Gastrocnemius medialis (tissue), 4 donors: ENCODE results near the gene BBS2. TPM values are rescaled to one million over a fixed set of nuclear protein-coding genes. Genes with fewer than 3 reads are reported as not detected.

Experiments used
- ATAC-seq, 2 donors: fragments of 150-250 bp; one replicate each; pipeline ENCODE4 v1.9.1; 2016
- DNase-seq, 2 donors: peaks; one replicate each; pipeline ENCODE4 v3.0.0-alpha.2; 2019
- H3K27ac ChIP-seq, 4 donors: fragments of 200-600 bp; sonication (generic); 1 replicate in 1 of 4; 2 replicates in 3 of 4; pipeline ENCODE4 v1.5.1; 2016 to 2018; ENCODE audit warnings: mild to moderate bottlenecking in 2 of 4, moderate library complexity in 1 of 4
- H3K27me3 ChIP-seq, 3 donors: fragments of 200-600 bp; sonication (generic) in 2 of 3; 1 replicate in 1 of 3; 2 replicates in 2 of 3; pipeline versions ENCODE4 v1.5.1 to v1.6.0; 2016 to 2019; ENCODE audit warnings: mild to moderate bottlenecking in 1 of 3, moderate library complexity in 1 of 3
- H3K36me3 ChIP-seq, 2 donors: fragments of 200-600 bp; sonication (generic) in 1 of 2; one replicate each; pipeline ENCODE4 v1.5.1; 2017 to 2018
- H3K4me1 ChIP-seq, 2 donors: fragments of 200-600 bp; sonication (generic) in 1 of 2; one replicate each; pipeline ENCODE4 v1.5.1; 2016 to 2017; ENCODE audit warnings: mild to moderate bottlenecking in 2 of 2
- H3K4me3 ChIP-seq, 4 donors: fragments of 200-600 bp; sonication (generic) in 3 of 4; 1 replicate in 1 of 4; 2 replicates in 3 of 4; pipeline ENCODE4 v1.5.1; 2016 to 2019; ENCODE audit warnings: mild to moderate bottlenecking in 2 of 4
- H3K9me3 ChIP-seq, 3 donors: fragments of 200-600 bp; sonication (generic) in 2 of 3; 1 replicate in 1 of 3; 2 replicates in 2 of 3; pipeline ENCODE4 v1.5.1; 2016 to 2019
- POLR2A ChIP-seq, 2 donors: fragments of 450-650 bp; IDR thresholded peaks; one replicate each; pipeline ENCODE4 v1.6.1; 2017; ENCODE audit warnings: antibody characterized with exemption in 2 of 2, mild to moderate bottlenecking in 2 of 2, moderate library complexity in 2 of 2
- in situ Hi-C, 4 donors: fragments of 200-750 bp; cut with MboI; loops; one replicate each; pipeline versions ENCODE4 v1.15.0 to v1.8.0; 2017; ENCODE audit warnings: low sequenced_read_pairs in 4 of 4
- intact Hi-C: fragments of 100-400 bp; cut with DNase I; formaldehyde crosslinking; loops from one replicate; pipeline ENCODE4 v1.15.1; 2023; ENCODE audit warnings: low total_unique reads
- total RNA-seq, 4 donors: library from RNA; depleted of rRNA; stranded (reverse); fragments of >200 nt; gene quantifications; one replicate each; pipeline versions ENCODE4 v1.1.0 to v1.2.3, GENCODE V29; 2016
- TF ChIP-seq, protein P1 (sequence below), 5 experiments: fragments of 450-650 bp in 3 of 5; fragments of 200-600 bp in 2 of 5; sonication (generic) in 2 of 5; IDR thresholded peaks in 4 of 5; conservative IDR thresholded peaks in 1 of 5; 1 replicate in 4 of 5; 2 replicates in 1 of 5; pipeline ENCODE4 v1.5.1; 2016 to 2019; ENCODE audit warnings: antibody characterized with exemption in 5 of 5, mild to moderate bottlenecking in 3 of 5, moderate library complexity in 3 of 5

The BBS2 gene
- total RNA-seq, 4 donors from 2014 or later = 25.2 to 52.0 (median 28.6) TPM

DNA sequence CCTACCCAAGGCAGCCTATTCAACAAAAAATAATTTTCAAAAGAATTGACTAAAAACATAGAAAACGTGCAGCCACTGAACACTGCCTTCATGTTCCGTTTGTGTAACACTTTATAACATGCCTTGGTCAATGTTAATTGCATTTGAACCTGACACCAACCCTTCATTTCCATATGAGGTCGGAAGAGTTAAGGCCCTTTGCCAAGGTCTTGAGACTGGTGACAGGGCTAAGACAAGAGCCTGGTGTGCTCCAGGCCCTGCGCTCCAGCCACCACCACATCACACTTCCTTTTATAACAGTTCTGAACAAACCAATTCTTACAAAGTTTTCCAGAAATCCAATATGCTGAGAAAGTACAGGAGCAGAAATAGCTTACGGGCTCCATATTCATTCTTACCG lies 4.2 kb downstream of the BBS2 start:
- H3K27ac ChIP-seq = peak overlapping the region in 2 of 4 donors; percentile 35 to 54
- intact Hi-C loops = loop anchor here (10.0 kb wide), 1 partner anchor 419 kb away; the partner anchor contains the start of gene HERPUD1

GRCh38 chr16:56514845-56515244 lies 5.0 kb downstream of the BBS2 start:
- Histone ChIP-seq H3K36me3 (peaks cover 0 to 6% of the 10 kb centered on the region in 2 donors), H3K27me3 (no peaks in the 10 kb centered on the region), H3K27ac (peak overlapping the region in 1 of 4 donors; percentile 14), H3K4me1 (peaks cover 49 to 61% of the 10 kb centered on the region in 2 donors), H3K4me3 (no peak overlapping the region), H3K9me3 (no peaks in the 10 kb centered on the region)
- ATAC-seq = no peak
- TF ChIP-seq POLR2A (IDR thresholded peaks at IDR 0.05) = no peak
- TF ChIP-seq, protein P1, sequence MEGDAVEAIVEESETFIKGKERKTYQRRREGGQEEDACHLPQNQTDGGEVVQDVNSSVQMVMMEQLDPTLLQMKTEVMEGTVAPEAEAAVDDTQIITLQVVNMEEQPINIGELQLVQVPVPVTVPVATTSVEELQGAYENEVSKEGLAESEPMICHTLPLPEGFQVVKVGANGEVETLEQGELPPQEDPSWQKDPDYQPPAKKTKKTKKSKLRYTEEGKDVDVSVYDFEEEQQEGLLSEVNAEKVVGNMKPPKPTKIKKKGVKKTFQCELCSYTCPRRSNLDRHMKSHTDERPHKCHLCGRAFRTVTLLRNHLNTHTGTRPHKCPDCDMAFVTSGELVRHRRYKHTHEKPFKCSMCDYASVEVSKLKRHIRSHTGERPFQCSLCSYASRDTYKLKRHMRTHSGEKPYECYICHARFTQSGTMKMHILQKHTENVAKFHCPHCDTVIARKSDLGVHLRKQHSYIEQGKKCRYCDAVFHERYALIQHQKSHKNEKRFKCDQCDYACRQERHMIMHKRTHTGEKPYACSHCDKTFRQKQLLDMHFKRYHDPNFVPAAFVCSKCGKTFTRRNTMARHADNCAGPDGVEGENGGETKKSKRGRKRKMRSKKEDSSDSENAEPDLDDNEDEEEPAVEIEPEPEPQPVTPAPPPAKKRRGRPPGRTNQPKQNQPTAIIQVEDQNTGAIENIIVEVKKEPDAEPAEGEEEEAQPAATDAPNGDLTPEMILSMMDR (IDR thresholded peaks at IDR 0.05 in 4 of 5, conservative IDR thresholded peaks at IDR 0.05 in 1 of 5) = no peak
- intact Hi-C loops (loop anchor here (1.0 to 10.0 kb wide), 3 partner anchors 87 to 420 kb away; partner anchors contain the start of gene HERPUD1), in situ Hi-C loops (loop anchor here in 2 of 4 donors (5.0 to 10.0 kb wide), 3 partner anchors 90 to 190 kb away; partner anchors contain the start of gene MT2A (in 1 of the 2))
- DNase-seq = no peak

More for the DNA sequence above, 4.2 kb downstream of the BBS2 start:
- Histone ChIP-seq H3K4me3 (no peak overlapping the region), H3K36me3 (no peaks in the 10 kb centered on the region), H3K27me3 (no peaks in the 10 kb centered on the region), H3K9me3 (no peaks in the 10 kb centered on the region), H3K4me1 (peaks cover 49 to 54% of the 10 kb centered on the region in 2 donors)
- in situ Hi-C loops = loop anchor here in 2 of 4 donors (5.0 to 10.0 kb wide), 3 partner anchors 89 to 189 kb away; partner anchors contain the start of gene MT2A (in 1 of the 2)
- ATAC-seq (no peak), DNase-seq (no peak)
- no peak for TF ChIP-seq POLR2A (IDR thresholded peaks at IDR 0.05)
- TF ChIP-seq, protein P1 (IDR thresholded peaks at IDR 0.05 in 4 of 5, conservative IDR thresholded peaks at IDR 0.05 in 1 of 5) = no peak

GRCh38 chr16:56513972-56514371 lies 5.9 kb downstream of the BBS2 start:
- Histone ChIP-seq H3K27ac (peak overlapping the region in 2 of 4 donors; percentile 14 to 16), H3K36me3 (peaks cover 0 to 15% of the 10 kb centered on the region in 2 donors), H3K9me3 (no peaks in the 10 kb centered on the region), H3K4me1 (peaks cover 44 to 63% of the 10 kb centered on the region in 2 donors), H3K4me3 (no peak overlapping the region), H3K27me3 (no peaks in the 10 kb centered on the region)
- TF ChIP-seq, protein P1 (IDR thresholded peaks at IDR 0.05 in 4 of 5, conservative IDR thresholded peaks at IDR 0.05 in 1 of 5) = peak; percentile 37 to 69 (median 51)
- TF ChIP-seq POLR2A (IDR thresholded peaks at IDR 0.05) = no peak
- intact Hi-C loops = loop anchor here (1.0 to 10.0 kb wide), 3 partner anchors 88 to 421 kb away; partner anchors contain the start of gene HERPUD1
- peak in 1 of 2 donors; percentile 41 for DNase-seq
- in situ Hi-C loops = loop anchor here in 1 of 4 donors (10.0 kb wide), 2 partner anchors 91 to 191 kb away; partner anchors contain the start of gene MT2A
- ATAC-seq = peak; percentile 74 to 75

DNA sequence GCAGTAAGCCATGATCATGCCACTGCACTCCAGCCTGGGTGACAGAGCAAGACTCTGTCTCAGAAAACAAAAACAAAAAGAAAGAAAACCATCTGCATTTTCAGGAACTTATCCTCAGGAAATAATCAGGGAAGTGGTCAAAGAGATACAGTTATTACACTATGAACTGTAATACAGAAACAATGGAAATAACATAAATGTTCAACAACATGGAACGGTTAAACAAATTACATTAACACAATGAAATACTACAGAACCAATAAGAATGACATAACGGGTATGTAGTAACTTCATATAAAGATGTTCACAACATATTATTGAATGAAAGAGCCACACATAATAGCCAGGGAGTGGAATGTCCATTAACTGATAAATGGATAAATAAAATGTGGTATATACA lies 6.7 kb downstream of the BBS2 start:
- Histone ChIP-seq H3K4me3 (no peak overlapping the region), H3K4me1 (peaks cover 36 to 54% of the 10 kb centered on the region in 2 donors), H3K9me3 (no peaks in the 10 kb centered on the region), H3K36me3 (peaks cover 0 to 23% of the 10 kb centered on the region in 2 donors), H3K27ac (no peak overlapping the region), H3K27me3 (no peaks in the 10 kb centered on the region)
- ATAC-seq (no peak), DNase-seq (no peak)
- intact Hi-C loops (loop anchor here (5.0 to 10.0 kb wide), 2 partner anchors 89 to 422 kb away; partner anchors contain the start of gene HERPUD1), in situ Hi-C loops (loop anchor here in 1 of 4 donors (10.0 kb wide), 2 partner anchors 92 to 192 kb away; partner anchors contain the start of gene MT2A)
- TF ChIP-seq POLR2A (IDR thresholded peaks at IDR 0.05) = no peak
- TF ChIP-seq, protein P1 (IDR thresholded peaks at IDR 0.05 in 4 of 5, conservative IDR thresholded peaks at IDR 0.05 in 1 of 5) = no peak
